Right ventricle myocardium inferior (tissue), 1 donor: ENCODE measurements around the gene MCTP1. TPM values are rescaled to one million over a fixed set of nuclear protein-coding genes. Genes with fewer than 3 reads are reported as not detected.
"Not testable (repeated sequence)": the region's sequence is repeated elsewhere in the genome, so short reads cannot be mapped to it uniquely, and the experiment has no call there.

Experiments used
- ATAC-seq: fragments of 200-7000 bp; cut with Tn5 transposase; one replicate; pipeline ENCODE4 v1.9.1; 2020; ENCODE audit warnings: mild to moderate bottlenecking, moderate library complexity
- DNase-seq: peaks from one replicate; pipeline ENCODE4 v3.0.0; 2021; ENCODE audit errors: missing footprints
- intact Hi-C: fragments of 100-400 bp; cut with DNase I; formaldehyde crosslinking; loops from one replicate; pipeline ENCODE4 v1.11.0; 2022
- total RNA-seq: library from RNA; stranded (reverse); fragmentation: NEBNext Ultra II Directional; extraction: Animal tissue kit (Norgen Biotek cat#: 25700); gene quantifications from one replicate; pipeline ENCODE4 v1.2.1, GENCODE V29; 2021
- donor health status: DM: no; HTN: yes; CAD: no; lungs with severe emphysema.

MCTP1 gene
- total RNA-seq, 1 donor from 2014 or later: 8.5 TPM

DNA sequence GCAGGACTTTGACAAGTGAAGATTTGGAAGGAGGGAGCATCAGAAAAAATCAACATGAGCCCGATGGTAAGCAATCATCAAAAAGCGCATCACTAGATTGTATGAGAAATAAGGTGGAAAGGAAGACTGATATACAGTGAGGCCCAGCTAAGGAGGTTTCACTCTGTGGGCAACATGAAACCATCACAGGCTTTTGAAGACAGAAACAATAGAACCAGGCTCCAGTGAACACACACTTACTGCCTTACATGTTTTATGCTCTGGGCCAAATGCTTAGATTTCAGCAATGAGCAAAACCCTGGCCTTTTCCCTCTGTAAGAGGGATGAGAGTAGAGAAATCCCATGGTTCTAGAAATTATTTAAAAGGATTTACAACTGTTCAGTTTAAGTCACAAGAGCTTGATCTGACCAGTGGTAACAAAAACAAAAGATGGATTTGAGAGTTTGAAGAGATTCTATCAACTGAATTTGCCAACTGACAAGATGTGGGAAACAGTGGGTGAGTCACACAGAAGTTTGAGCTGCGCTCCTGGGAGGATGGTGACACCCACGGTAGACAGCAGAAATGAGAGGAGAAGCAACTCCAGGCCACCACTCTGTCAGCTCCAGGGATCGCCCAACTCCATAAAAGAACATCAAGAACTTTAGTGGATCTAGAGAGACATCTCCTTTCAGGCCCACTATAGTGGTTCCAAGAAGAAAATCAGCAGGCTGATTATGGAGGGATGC, 261.8 kb downstream of the MCTP1 start:
- DNase-seq (peak; percentile 55), ATAC-seq (no peak)
- intact Hi-C loops: no loop called here

DNA sequence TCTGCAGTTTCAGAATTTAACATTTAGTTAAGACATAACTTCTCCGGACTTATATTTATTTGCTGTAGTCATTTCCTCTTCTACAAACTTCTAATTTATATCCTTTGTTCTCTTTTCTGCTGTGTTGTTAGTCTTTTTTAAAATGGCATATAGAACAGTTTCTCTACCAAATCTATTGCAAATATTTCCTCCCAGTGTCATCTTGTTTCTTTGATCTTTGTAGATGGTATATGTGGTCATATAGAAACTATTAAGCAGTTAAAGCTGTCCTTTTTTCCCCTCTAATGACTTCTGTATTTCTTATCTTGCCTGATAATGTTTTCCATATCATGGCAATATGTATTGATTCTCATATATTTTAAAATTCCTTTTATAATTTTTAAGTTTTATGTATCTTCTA, 264.5 kb downstream of the MCTP1 start:
- DNase-seq (no peak), ATAC-seq (no peak)
- intact Hi-C loops: no loop called here

DNA sequence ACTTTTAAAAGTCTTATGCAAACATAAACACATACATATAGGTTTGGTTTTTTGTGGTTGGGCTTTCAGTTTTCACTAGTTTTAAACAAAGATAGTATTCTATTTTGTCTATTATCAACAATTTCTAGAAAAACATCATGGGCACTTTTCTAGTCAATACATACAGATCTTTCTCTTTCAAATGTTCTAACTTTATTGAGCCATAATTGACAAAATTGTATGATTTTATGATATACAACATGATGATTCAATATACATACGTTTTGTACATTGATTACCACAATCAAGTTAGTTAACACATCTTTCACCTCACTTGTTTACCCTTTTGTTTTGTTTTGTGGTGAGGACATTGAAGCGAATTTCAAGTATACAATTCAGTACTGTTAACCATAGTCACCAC, 265.9 kb downstream of the MCTP1 start:
- no peak for DNase-seq

DNA sequence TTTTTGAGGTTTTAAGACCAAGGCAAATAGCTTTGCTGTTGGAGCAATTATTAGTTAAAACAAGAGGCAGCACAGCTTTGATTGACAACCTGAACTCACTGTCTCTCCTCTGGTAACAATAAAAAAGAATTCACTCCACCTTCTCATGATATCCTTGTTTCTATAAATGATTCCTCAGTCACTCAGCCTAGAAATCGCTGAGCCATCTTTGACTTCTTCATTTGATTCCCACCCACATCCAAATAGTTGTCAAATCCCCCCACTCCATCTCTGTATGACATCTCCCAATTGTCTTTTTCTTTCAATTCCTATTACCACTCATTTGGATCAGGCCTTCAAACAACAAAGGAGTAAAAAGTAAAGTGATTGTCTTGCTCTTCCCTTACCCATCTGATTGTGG, 266.4 kb downstream of the MCTP1 start:
- intact Hi-C loops: no loop called here
- DNase-seq: no peak
- ATAC-seq: no peak

More for the DNA sequence above, 265.9 kb downstream of the MCTP1 start:
- no peak for ATAC-seq
- intact Hi-C loops: no loop called here

DNA sequence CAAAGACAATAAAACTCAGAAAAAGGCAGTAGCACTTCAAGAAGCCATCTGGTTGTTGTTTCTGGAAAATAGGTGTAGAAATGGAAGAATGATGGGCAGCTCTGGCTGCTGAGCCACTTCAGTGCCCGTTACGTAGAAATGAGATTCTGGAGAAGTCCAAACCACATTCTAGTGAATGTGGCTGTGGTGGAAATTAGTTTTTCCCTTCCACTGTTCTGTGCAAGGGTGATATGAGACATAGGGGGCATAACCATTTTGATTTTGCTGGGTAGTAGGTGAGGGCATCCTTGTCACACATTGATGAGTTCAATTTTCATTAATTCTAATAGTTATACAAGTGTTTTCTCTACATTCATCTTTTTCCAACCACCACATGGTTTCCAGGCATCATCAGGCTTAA, 275.1 kb downstream of the MCTP1 start:
- ATAC-seq: no peak
- no peak for DNase-seq
- intact Hi-C loops: no loop called here

DNA sequence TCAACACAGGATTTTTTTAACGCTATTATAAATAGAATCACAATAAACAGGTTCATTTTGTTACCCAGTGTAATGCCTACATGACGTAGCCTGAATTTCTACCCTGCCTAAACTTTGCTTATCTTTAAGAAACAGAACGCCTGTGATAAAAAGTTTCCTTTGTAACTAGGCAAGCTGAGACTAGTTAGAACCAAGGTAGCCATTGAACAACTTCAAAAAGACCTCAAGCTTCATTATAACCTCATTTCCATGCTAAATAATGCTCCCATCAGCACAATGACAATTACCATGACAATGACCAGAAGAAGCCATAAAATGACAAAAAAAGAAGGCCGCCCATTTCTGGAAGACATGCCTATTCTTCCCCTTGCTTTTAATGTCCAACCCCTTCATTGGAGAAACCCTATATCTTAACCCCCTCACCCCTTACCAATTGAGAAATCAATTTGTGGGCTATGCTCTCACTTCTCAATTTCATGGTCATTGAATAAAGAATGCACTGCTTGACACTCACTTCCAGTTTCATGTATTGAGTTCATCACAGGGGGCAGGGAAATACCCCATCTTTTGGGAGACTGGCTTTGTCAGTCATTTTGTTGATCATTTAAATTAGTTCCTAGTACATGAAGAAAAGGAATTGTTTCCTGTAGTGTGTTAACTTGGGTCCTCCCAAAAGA, 276.8 kb downstream of the MCTP1 start:
- no peak for DNase-seq
- intact Hi-C loops: no loop called here
- ATAC-seq: no peak

DNA sequence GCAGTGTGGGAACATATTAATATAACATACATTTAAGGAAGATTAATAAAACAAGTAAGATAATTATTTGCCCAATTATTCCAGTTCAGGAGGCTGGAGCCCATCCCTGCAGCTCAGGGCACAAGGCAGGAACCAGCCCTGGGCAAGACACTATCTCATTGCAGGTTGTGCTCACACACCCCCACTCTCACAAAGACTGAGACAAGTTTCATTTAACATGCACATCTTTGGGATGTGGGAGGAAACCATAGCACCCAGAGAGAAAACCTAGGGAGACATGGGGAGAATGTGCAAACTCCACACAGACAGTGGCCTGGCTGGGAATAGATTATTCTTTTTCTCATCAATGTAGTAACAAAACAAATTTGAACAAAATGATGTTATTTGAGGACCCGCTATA, 279.1 kb downstream of the MCTP1 start:
- DNase-seq (no peak), ATAC-seq (no peak)
- intact Hi-C loops: no loop called here

DNA sequence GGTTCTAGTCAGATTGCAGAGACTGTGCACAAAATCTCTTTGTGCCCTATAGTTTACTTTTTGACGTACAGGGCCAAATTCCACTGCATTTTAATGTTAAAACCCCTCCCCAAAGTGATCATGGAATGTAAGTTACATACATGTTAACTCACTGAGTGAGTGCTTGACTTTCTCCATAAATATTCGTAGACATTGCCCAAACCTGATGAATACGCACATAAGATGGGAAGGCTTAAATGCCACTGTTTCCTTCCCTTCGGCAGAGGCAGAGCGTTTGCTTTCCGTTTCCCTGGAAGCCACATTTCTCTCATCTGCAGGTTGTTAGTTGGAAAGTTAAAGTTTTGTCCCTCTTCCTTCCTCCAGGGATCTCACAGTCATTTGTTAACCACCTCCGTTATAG, 286.2 kb downstream of the MCTP1 start:
- intact Hi-C loops: no loop called here
- DNase-seq: no peak

DNA sequence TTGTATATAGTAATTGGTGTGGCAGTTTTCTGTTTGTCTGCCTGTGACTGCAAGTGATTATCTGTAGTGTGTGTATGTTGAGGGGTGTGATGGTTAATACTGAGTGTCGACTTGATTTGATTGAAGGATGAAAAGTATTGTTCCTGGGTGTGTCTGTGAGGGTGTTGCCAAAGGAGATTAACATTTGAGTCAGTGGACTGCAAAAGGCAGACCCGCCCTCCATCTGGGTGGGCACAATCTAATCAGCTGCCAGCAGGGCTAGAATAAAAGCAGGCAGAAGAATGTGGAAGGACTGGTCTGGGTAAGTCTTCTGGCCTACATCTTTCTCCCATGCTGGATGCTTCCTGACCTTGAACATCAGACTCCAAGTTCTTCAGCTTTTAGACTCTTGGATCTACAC, 290.4 kb downstream of the MCTP1 start:
- intact Hi-C loops, ATAC-seq: not testable (repeated sequence)

More for the DNA sequence above, 286.2 kb downstream of the MCTP1 start:
- no peak for ATAC-seq

DNA sequence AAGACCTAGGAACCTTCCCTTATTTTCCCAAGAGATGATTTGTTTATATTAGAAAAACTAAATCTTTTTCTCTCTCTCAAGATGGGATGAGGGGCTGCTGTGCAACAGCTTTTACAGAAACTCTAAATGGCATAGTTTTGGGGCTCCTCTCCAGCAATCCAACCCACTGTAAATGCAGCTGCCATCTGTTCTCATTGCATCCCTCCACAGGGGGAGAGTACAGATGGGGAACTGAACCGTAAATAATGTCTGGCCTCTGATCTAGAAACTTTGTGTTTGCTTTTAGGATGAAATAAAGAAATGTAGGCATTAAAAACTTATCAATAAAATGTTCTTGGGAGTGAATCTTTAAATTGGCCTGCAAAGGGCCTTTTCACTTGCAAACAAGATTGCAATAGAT, 291.4 kb downstream of the MCTP1 start:
- no peak for ATAC-seq
- intact Hi-C loops: no loop called here
- DNase-seq: no peak

More for the DNA sequence above, 290.4 kb downstream of the MCTP1 start:
- DNase-seq: not testable (repeated sequence)

DNA sequence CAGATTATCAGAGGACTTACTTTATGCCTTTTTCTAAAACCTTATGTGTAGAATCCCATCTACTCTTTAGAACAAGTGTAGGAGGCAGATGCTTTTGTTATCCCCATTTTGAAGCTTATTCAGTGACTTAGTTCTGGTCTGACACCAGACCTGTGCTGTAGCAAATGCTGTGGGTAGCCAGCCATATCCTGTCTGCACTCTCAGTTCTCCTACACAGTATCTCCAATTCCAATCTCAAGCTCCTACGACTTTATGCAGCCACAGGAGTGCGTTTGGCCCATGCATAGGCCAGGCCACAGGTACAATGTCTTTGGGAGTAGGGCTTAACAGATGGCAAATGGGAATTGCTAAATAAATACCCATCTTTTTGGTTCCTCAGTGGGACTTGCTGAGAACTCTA, 292.6 kb downstream of the MCTP1 start:
- ATAC-seq (no peak), DNase-seq (no peak)
- intact Hi-C loops: no loop called here

DNA sequence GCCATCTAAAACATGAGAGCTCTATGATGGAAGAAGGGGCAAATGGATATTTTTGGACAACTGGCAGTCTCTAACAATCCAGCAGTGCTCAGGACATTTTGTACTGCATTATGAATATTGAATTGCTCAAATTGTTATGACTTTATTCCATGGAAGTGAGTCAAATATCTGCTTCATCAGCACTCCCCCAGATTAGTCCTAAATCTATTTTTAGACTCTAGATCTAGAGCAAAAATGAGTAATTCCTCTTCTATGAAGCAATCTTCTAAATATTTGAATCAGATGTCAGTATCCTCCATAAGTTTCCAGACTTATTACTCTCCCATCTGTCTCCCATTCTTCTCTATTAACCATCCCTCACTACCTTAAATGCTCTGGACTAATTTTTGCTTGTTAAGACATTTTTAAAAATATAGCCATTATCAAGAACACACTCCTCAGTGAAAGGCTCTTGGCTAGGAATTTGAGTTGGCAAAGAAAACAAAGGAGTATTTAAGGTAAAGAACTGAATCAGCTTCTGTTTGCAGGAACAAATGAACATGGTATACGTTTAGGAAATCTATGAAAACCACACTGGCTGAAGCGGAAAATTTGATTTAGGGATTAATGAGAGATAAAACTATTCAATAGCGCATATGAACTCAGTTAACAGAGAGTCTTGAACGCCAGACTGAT, 300.9 kb downstream of the MCTP1 start:
- intact Hi-C loops: no loop called here
- no peak for ATAC-seq

DNA sequence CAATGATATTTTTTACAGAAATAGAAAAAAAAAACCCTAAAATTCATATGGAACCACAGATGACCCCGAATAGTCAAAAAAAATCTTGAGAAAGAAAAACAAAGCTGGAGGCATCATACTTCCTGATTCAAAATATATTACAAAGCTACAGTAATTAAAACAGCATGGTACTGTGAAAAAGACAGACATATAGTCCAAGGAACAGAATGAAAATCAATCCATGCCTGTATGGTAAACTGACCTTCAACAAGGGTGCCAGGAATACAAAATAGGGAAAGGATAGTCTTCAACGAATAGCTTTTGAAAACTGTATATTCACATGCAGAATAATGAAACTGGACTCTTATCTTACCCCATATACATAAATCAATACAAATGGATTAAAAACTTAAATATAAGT, 307.5 kb downstream of the MCTP1 start:
- ATAC-seq (no peak), DNase-seq (no peak)
- intact Hi-C loops: no loop called here

More for the DNA sequence above, 300.9 kb downstream of the MCTP1 start:
- no peak for DNase-seq

DNA sequence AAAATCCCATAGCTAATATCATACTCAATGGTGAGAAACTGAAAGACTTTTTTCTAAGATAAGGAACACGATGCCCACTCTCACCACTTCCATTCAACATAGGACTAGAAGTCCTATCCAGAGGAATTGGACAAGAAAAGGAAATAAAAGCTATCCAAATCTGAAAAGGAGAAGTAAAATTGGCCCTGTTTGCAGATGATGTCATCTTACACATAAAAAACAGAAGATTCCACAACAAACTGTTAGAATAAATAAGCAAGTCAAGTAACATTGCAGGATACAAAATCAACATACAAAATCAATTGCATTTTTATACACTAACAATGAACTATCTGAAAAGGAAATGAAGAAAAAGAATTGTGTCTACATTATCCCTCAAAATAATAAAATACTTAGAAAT, 308.0 kb downstream of the MCTP1 start:
- intact Hi-C loops: no loop called here
- DNase-seq (no peak), ATAC-seq (no peak)

DNA sequence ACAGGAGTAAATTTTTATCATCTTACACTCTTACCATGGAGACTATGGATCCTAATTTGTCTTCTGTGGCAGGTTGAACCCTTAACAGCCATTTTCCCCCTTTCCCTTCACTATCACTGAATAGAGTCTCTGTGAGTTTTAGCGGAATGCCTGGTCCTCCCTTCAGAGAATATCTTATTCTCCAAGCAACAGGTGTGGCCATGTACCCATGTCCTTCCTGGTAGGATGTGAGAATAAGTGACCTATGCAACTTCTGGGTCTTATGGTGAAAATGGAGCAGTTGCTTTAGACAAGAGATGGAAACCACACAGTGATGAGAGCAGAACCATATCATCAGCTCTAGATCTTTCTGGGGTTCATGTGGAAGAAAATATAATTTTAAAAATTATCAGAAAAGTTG, 312.6 kb downstream of the MCTP1 start:
- intact Hi-C loops: no loop called here
- ATAC-seq (no peak), DNase-seq (no peak)

DNA sequence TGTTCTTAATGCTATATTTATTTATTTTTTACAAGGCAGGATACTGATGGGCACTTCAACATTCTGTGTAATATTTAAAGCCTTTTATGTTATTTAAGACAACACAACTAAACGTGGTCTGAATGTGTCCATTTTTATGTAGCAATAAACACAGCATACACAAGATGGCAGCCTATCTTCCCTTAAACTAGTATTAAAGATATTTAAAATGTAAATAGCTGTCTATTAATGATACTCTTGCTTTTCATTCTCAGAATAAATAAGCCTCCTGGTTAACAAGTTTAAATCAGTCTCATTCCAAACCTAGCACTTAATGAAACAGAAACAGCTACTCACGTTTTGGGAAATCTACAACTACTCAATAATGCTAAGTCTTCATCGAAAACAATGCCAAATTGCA, 315.7 kb downstream of the MCTP1 start:
- intact Hi-C loops: loop anchor here (5.0 to 10.0 kb wide), 2 partner anchors 268 to 296 kb away; no protein-coding TSS in a partner anchor
- DNase-seq (no peak), ATAC-seq (no peak)

DNA sequence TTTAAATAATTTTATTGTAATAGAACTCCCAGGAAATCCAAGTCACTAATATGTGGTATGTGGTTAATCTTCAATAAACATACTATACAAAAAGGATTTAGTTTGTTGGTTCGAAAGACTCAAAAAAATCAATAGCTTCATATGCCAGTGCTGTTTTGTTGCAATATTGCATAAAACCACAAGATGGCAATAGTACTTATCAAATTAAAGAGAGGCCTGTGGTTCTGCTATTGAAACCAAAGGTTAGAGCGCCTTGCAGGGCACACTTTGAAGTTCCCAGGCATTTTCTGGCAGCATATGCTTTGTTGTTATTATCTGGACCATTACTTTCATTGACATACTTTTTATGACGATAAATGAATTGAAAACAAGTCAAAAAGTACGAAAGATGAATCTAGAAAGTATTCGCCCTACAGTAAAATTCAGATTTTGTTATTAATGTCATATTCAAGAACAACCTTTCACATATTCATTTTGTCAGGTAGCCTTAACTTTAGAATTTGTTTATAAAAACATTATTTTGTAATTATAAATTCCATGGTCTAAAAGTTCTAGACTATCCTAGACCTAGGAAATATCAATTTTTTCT, 316.3 kb downstream of the MCTP1 start:
- ATAC-seq (no peak), DNase-seq (no peak)
- intact Hi-C loops: loop anchor here (5.0 to 10.0 kb wide), 2 partner anchors 269 to 296 kb away; no protein-coding TSS in a partner anchor

DNA sequence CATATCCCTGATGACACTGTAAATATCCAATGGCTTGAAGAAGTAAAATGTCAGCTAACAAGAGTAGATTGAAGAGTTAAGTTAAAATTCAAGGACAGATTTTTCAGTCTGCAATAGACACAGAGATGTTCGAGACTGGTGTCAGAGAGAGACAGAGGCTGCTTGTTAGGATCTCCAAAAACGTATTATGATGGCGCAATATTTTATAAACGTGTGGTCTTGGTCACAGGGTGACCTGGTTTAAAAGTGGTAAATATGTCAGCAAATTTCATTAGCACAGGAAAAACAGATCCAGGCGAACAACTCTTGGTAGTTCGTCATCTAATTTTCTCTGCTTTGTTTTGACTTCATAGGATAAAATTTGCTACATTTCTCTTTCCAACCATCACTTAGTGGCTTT, 317.4 kb downstream of the MCTP1 start:
- DNase-seq (no peak), ATAC-seq (no peak)
- intact Hi-C loops: loop anchor here (5.0 to 10.0 kb wide), 2 partner anchors 270 to 297 kb away; no protein-coding TSS in a partner anchor

DNA sequence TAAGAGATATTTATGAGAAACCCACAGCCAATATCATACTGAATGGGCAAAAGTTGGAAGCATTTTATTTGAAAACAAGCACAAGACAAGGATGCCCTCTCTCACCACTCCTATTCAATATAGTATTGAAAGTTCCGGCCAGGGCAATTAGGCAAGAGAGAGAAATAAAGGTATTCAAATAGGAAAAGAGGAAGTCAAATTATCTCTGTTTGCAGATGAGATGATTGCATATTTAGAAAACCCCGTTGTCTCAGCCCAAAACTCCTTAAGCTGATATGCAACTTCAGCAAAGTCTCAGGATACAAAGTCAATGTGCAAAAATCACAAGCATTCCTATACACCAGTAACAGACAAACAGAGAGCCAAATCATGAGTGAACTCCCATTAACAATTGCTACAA, 325.6 kb downstream of the MCTP1 start:
- DNase-seq, intact Hi-C loops, ATAC-seq: not testable (repeated sequence)
